K562 (cell line): ENCODE data around the gene PARK7. TPM values are rescaled to one million over a fixed set of nuclear protein-coding genes. Genes with fewer than 3 reads are reported as not detected.

ENCODE experiments used
- ATAC-seq: fragments of 200-7000 bp; cut with Tn5 transposase; 3 replicates; pipeline ENCODE4 v1.9.1; 2020; ENCODE audit warnings: moderate library complexity
- BruUV-seq: library from RNA; stranded (reverse); fragments of 400-500 nt; replicated peaks from 2 replicates; lab custom pipeline; 2021; lab: Mats Ljungman, UMichigan
- CTCF ChIA-PET: fragments of 300-600 bp; formaldehyde crosslinking; extraction: SDS; loops from one replicate; lab custom pipeline; 2021; ENCODE audit warnings: low intra/inter-chr PET ratio; lab: Yijun Ruan, JAX
- POLR2A ChIA-PET: fragments of 300-600, 350-650 bp; sonication (Branson Sonifier 250); formaldehyde crosslinking; extraction: SDS; loops from one replicate; lab custom pipeline; 2021; ENCODE audit warnings: antibody characterized with exemption, inconsistent platforms; lab: Yijun Ruan, JAX
- DNase-seq, 4 experiments: peaks; one replicate each; pipeline versions ENCODE4 v3.0.0 to v3.0.0-alpha.2; 2011 to 2018; ENCODE audit warnings: low spot score in 3 of 4, mixed read lengths in 3 of 4; ENCODE audit errors: extremely low read depth in 1 of 4
- FAIRE-seq: peaks from 2 replicates; lab custom pipeline; 2011; peaks lifted over from hg19 to GRCh38; lab: Jason Lieb, UNC
- H2AFZ ChIP-seq: 2 replicates; pipeline ENCODE4 v1.6.0; 2011; ENCODE audit warnings: low read depth, low read length, control low read depth, inconsistent platforms
- H3K27ac ChIP-seq: fragments of 200-600 bp; 3 replicates; pipeline ENCODE4 v1.8.0; 2011; ENCODE audit warnings: low read depth, mild to moderate bottlenecking, control low read depth, inconsistent platforms, low read length, moderate library complexity, mixed read lengths; ENCODE audit errors: extremely low read depth
- H3K27me3 ChIP-seq, 2 experiments: fragments of 300-600 bp in 1 of 2; 2 replicates in 1 of 2; 3 replicates in 1 of 2; pipeline versions ENCODE4 v1.6.0 to v1.8.0; 2011; ENCODE audit warnings: inconsistent platforms in 2 of 2, low read length in 2 of 2, mild to moderate bottlenecking in 1 of 2, mixed read lengths in 1 of 2, moderate library complexity in 1 of 2; ENCODE audit not compliant: control insufficient read depth in 2 of 2, insufficient read depth in 2 of 2
- H3K36me3 ChIP-seq: fragments of 300-600 bp; 3 replicates; pipeline ENCODE4 v1.8.0; 2011; ENCODE audit warnings: mild to moderate bottlenecking, low read length, inconsistent platforms; ENCODE audit not compliant: control insufficient read depth, insufficient read depth
- H3K4me1 ChIP-seq, 2 experiments: fragments of 200-600 bp in 1 of 2; replicated peaks in 1 of 2; 2 replicates in 1 of 2; 3 replicates in 1 of 2; pipeline versions ENCODE4 v1.5.1 to v1.8.0; 2011; ENCODE audit warnings: inconsistent platforms in 2 of 2, low read length in 2 of 2, mild to moderate bottlenecking in 1 of 2, mixed read lengths in 1 of 2, moderate library complexity in 1 of 2; ENCODE audit not compliant: control insufficient read depth in 2 of 2, insufficient read depth in 2 of 2
- H3K4me2 ChIP-seq: 2 replicates; pipeline ENCODE4 v1.6.1; 2011; ENCODE audit warnings: low read length, control low read depth, inconsistent platforms, mixed read lengths; ENCODE audit not compliant: insufficient read depth
- H3K4me3 ChIP-seq: fragments of 200-600 bp; sonication (generic), shearing (Covaris generic); 2 replicates; pipeline ENCODE4 v1.5.1; 2016; ENCODE audit warnings: control low read depth, inconsistent platforms
- H3K79me2 ChIP-seq: fragments of 200-600 bp; 3 replicates; pipeline ENCODE4 v1.8.0; 2011; ENCODE audit warnings: low read length, inconsistent platforms; ENCODE audit not compliant: control insufficient read depth, insufficient read depth
- H3K9ac ChIP-seq, 2 experiments: 2 replicates each; pipeline versions ENCODE4 v1.6.0 to v1.6.1; 2011; ENCODE audit warnings: low read depth in 2 of 2, low read length in 2 of 2, control low read depth in 1 of 2, inconsistent platforms in 1 of 2, mild to moderate bottlenecking in 1 of 2, mixed read lengths in 1 of 2; ENCODE audit not compliant: insufficient read depth in 1 of 2
- H3K9me1 ChIP-seq: one replicate; pipeline ENCODE4 v1.6.0; 2011; ENCODE audit warnings: inconsistent platforms, mild to moderate bottlenecking, low read length, moderate library complexity; ENCODE audit not compliant: control insufficient read depth, insufficient read depth
- H3K9me3 ChIP-seq: replicated peaks from 2 replicates; pipeline ENCODE4 v1.5.1; 2011; ENCODE audit warnings: low read depth, low read length, inconsistent platforms; ENCODE audit not compliant: control insufficient read depth, insufficient read depth
- H4K20me1 ChIP-seq: replicated peaks from 2 replicates; pipeline ENCODE4 v1.6.1; 2011; ENCODE audit warnings: low read length, inconsistent platforms, mixed read lengths; ENCODE audit not compliant: control insufficient read depth, insufficient read depth
- ARNT ChIP-seq, 2 experiments: fragments of 450-650 bp; IDR thresholded peaks; 2 replicates each; pipeline ENCODE4 v1.6.1; 2016; ENCODE audit warnings: mild to moderate bottlenecking in 1 of 2
- CTCF ChIP-seq, 3 experiments: IDR thresholded peaks in 2 of 3; conservative IDR thresholded peaks in 1 of 3; 2 replicates each; pipeline ENCODE4 v1.5.1; 2011 to 2012; ENCODE audit warnings: low read length in 3 of 3, mild to moderate bottlenecking in 3 of 3, control low read depth in 2 of 3, improper control_type of control experiment in 1 of 3, inconsistent platforms in 1 of 3, low read depth in 1 of 3, mixed read lengths in 1 of 3, moderate library complexity in 1 of 3; ENCODE audit not compliant: insufficient read depth in 2 of 3
- HCFC1 ChIP-seq: IDR thresholded peaks from 2 replicates; pipeline ENCODE4 v1.6.1; 2012; ENCODE audit warnings: low read depth, low read length, improper control_type of control experiment
- KLF16 ChIP-seq: IDR thresholded peaks from 2 replicates; pipeline ENCODE4 v1.6.1; 2016; ENCODE audit warnings: antibody characterized with exemption
- MCM2 ChIP-seq: fragments of 450-650 bp; IDR thresholded peaks from 2 replicates; pipeline ENCODE4 v1.6.1; 2017; ENCODE audit warnings: low read depth, mild to moderate bottlenecking
- MCM3 ChIP-seq: fragments of 450-650 bp; IDR thresholded peaks from 2 replicates; pipeline ENCODE4 v1.6.1; 2016
- RAD21 ChIP-seq, 2 experiments: fragments of 250-450 bp in 1 of 2; fragments of 450-650 bp in 1 of 2; sonication (Bioruptor Pico) in 1 of 2; formaldehyde crosslinking in 1 of 2; IDR thresholded peaks in 1 of 2; conservative IDR thresholded peaks in 1 of 2; 2 replicates each; pipeline versions ENCODE4 v1.4.0 to v1.8.0; 2020 to 2022; ENCODE audit warnings: mild to moderate bottlenecking in 2 of 2, moderate library complexity in 1 of 2
- SMC3 ChIP-seq: conservative IDR thresholded peaks from 2 replicates; pipeline ENCODE4 v1.6.1; 2011; ENCODE audit warnings: low read depth, low read length, improper control_type of control experiment; ENCODE audit not compliant: insufficient read depth
- ZNF431 ChIP-seq: sonication (generic); formaldehyde crosslinking; IDR thresholded peaks from 2 replicates; pipeline ENCODE4 v1.8.0; 2022; ENCODE audit warnings: mild to moderate bottlenecking, missing genetic modification reagents
- ZNF449 ChIP-seq: fragments of 250-450 bp; sonication (Bioruptor Pico); IDR thresholded peaks from 2 replicates; pipeline ENCODE4 v1.8.0; 2022; ENCODE audit warnings: moderate library complexity, mild to moderate bottlenecking, inconsistent platforms
- WGBS: fragments of 100-300 bp; shearing (Covaris generic); methylation state at CpG from one replicate; pipeline ENCODE4 v1.1.6; 2016; ENCODE audit warnings: low coverage, mixed read lengths; ENCODE audit not compliant: insufficient coverage; ENCODE audit errors: missing lambda C conversion rate; 5-methylcytosine and 5-hydroxymethylcytosine counted together
- in situ Hi-C: fragments of 300-500 bp; cut with MboI; formaldehyde crosslinking; loops from 4 replicates; pipeline ENCODE4 v1.15.0; 2018; ENCODE audit warnings: inconsistent platforms, mixed read lengths
- intact Hi-C: fragments of 100-400 bp; cut with micrococcal nuclease; formaldehyde crosslinking; loops from 2 replicates; pipeline ENCODE4 v1.14.2; 2022
- polyA plus RNA-seq, 8 experiments: library from polyadenylated mRNA; depleted of rRNA in 4 of 8; stranded (reverse) in 5 of 8; unstranded in 3 of 8; fragments of >200 nt; fragmentation: Nextera tagmentation in 2 of 8; fragmentation: Illumina TruSeq in 1 of 8; extraction: Ambion mirVana in 2 of 8; extraction: Trizol in 1 of 8; gene quantifications; 2 replicates each; pipeline versions ENCODE4 v1.2.1 to v1.2.3, GENCODE V29; 2011 to 2014; ENCODE audit warnings: inconsistent platforms in 1 of 8, missing spikeins in 1 of 8
- total RNA-seq, 7 experiments: library from RNA; depleted of rRNA in 6 of 7; stranded (reverse); fragments of >200 nt in 6 of 7; fragmentation: Illumina TruSeq in 2 of 7; extraction: Trizol in 2 of 7; gene quantifications; 2 replicates each; pipeline versions ENCODE4 v1.2.1 to v1.2.3, GENCODE V29; 2011 to 2021; ENCODE audit warnings: low replicate concordance in 1 of 7
- TF ChIP-seq, protein P1 (sequence below): fragments of 450-650 bp; IDR thresholded peaks from 2 replicates; pipeline ENCODE4 v1.6.1; 2016; ENCODE audit warnings: missing biosample characterization, missing genetic modification characterization
- TF ChIP-seq, protein P2 (sequence below): IDR thresholded peaks from 2 replicates; pipeline ENCODE4 v1.6.1; 2012; ENCODE audit warnings: low read depth, low read length, improper control_type of control experiment, borderline replicate concordance

PARK7 gene
- total and polyA plus RNA-seq, 9 of the 15 experiments (the other 6 are each of a cell fraction or from before 2014, with no cell fraction given) = 374 to 1,298 (median 484) TPM

DNA sequence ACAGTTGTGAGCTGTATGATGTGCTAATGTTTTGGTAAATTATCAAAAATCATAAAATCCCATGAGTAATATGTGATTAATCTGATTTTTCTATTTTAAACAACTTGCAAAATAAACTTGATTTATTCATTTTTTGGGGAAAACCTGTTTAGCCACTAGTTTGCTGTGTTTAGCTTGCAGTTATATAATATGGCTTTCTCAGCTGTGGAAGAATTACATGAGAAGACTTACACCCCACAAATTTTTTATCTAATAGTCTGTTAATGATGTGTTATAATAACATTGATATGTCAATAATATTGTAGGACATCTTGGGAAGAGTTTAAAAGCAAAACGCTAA is 67.0 kb downstream of the PARK7 start (continued):
- no peak for TF ChIP-seq ZNF449
- no peak for TF ChIP-seq ARNT (IDR thresholded peaks at IDR 0.05)
- TF ChIP-seq HCFC1 = no peak
- TF ChIP-seq, protein P1, sequence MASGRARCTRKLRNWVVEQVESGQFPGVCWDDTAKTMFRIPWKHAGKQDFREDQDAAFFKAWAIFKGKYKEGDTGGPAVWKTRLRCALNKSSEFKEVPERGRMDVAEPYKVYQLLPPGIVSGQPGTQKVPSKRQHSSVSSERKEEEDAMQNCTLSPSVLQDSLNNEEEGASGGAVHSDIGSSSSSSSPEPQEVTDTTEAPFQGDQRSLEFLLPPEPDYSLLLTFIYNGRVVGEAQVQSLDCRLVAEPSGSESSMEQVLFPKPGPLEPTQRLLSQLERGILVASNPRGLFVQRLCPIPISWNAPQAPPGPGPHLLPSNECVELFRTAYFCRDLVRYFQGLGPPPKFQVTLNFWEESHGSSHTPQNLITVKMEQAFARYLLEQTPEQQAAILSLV (tag) = no peak
- TF ChIP-seq, all 486 proteins: peak for 0

DNA sequence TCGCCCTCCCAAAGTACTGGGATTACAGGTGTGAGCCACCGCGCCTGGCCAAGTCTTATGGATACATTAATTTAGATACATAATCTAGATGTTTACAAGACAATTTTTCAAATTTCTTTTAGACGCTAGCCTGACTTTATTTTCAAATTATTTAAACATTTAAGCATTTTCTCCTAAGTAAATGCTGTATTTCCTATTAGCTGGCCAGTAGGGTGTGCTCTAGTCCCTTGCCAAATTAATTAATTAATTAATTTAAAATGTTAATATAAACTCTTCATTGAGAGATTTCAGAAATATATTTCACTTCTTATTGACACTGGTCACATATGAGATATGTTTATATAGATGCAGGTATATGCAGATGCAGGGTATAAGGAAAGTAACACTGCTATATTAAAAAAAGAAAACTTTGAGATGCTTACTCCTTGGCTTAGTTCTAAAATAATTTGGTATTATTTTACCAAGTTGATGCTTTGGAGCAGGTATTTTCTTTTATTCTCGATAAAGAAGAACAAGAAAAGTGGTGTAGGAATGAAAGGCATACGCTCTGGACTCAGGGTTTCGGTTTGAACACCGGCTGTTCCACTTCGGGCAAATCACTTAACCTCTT is 69.8 kb downstream of the PARK7 start:
- no peak overlapping the region for H2AFZ ChIP-seq
- H4K20me1 ChIP-seq = peaks cover 6% of the 10 kb centered on the region
- no peaks in the 10 kb centered on the region for H3K9me1 ChIP-seq
- peaks cover 0 to 5% of the 10 kb centered on the region in 2 experiments; a peak in 4 of 5 replicates for H3K4me1 ChIP-seq
- no peak for FAIRE-seq
- intact Hi-C loops (loop anchor here (1.0 kb wide), 2 partner anchors 283 to 318 kb away; no protein-coding TSS in a partner anchor), in situ Hi-C loops (no loop called here)
- POLR2A ChIA-PET = interaction anchor here (1.0 kb wide), 1 partner anchor 294 kb away, joined by 3 read pairs; no protein-coding TSS in a partner anchor
- no peaks in the 10 kb centered on the region for H3K36me3 ChIP-seq
- CTCF ChIA-PET = interaction anchor here (0.5 to 3.5 kb wide), 9 partner anchors 16 to 695 kb away, joined by 3 to 33 read pairs (median 5); no protein-coding TSS in a partner anchor
- no peaks in the 10 kb centered on the region for H3K79me2 ChIP-seq
- no peaks in the 10 kb centered on the region for H3K9me3 ChIP-seq
- no TSS peak for BruUV-seq
- no peak overlapping the region for H3K4me3 ChIP-seq
- DNase-seq = peak in 2 of 4 experiments; percentile 38 to 42
- 34% methylated on average over 9 of the region's 9 CpGs for WGBS
- H3K4me2 ChIP-seq = no peak overlapping the region
- H3K9ac ChIP-seq = no peak overlapping the region
- ATAC-seq = no peak
- H3K27me3 ChIP-seq = peaks cover 17 to 31% of the 10 kb centered on the region in 2 experiments; a peak in 4 of 5 replicates
- H3K27ac ChIP-seq = no peak overlapping the region
- TF ChIP-seq CTCF (IDR thresholded peaks at IDR 0.05 in 2 of 3, conservative IDR thresholded peaks at IDR 0.05 in 1 of 3; ENCODE audit: insufficient read depth in 2 of 3, low read depth in 1 of 3, low read length in 3 of 3) = peak in 2 of 3 experiments; percentile 57 to 91; a peak in 4 of 6 replicates
- TF ChIP-seq SMC3 = 0 out of 2 replicates have a peak, but pooled peaks have one; percentile 24
- no peak for TF ChIP-seq MCM3
- peak; percentile 89 to 94 for TF ChIP-seq RAD21 (CRISPR knock-in tag; conservative IDR thresholded peaks at IDR 0.05 in 1 of 2, IDR thresholded peaks at IDR 0.05 in 1 of 2)
- 0 out of 2 replicates have a peak, but pooled peaks have one; percentile 31 for TF ChIP-seq KLF16
- TF ChIP-seq, protein P2, sequence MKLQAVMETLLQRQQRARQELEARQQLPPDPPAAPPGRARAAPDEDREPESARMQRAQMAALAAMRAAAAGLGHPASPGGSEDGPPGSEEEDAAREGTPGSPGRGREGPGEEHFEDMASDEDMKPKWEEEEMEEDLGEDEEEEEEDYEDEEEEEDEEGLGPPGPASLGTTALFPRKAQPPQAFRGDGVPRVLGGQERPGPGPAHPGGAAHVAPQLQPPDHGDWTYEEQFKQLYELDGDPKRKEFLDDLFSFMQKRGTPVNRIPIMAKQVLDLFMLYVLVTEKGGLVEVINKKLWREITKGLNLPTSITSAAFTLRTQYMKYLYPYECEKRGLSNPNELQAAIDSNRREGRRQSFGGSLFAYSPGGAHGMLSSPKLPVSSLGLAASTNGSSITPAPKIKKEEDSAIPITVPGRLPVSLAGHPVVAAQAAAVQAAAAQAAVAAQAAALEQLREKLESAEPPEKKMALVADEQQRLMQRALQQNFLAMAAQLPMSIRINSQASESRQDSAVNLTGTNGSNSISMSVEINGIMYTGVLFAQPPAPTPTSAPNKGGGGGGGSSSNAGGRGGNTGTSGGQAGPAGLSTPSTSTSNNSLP = 0 out of 2 replicates have a peak, but pooled peaks have one; percentile 21
- no peak for TF ChIP-seq ZNF431
- no peak for TF ChIP-seq MCM2
